Endothelial cell of umbilical vein (primary cell): ENCODE results near the gene SPON1.

ENCODE experiments used
- JUN ChIP-seq: IDR thresholded peaks from 2 replicates; pipeline ENCODE4 v1.6.1; 2011; ENCODE audit warnings: borderline replicate concordance, low read depth; ENCODE audit not compliant: insufficient read length, insufficient read depth
- POLR2A ChIP-seq: IDR thresholded peaks from 2 replicates; pipeline ENCODE4 v1.6.1; 2012; ENCODE audit warnings: low read depth, mild to moderate bottlenecking, control low read depth, low read length
- TF ChIP-seq, protein P1 (sequence below), 2 donors: IDR thresholded peaks; 1 replicate in 1 of 2; 2 replicates in 1 of 2; pipeline ENCODE4 v1.5.1; 2011; ENCODE audit warnings: low read length in 2 of 2, mild to moderate bottlenecking in 2 of 2, moderate library complexity in 2 of 2, control low read depth in 1 of 2, inconsistent platforms in 1 of 2, low read depth in 1 of 2; ENCODE audit not compliant: insufficient read depth in 1 of 2; ENCODE audit errors: extremely low read depth in 1 of 2
- TF ChIP-seq, protein P2 (sequence below): IDR thresholded peaks from 2 replicates; pipeline ENCODE4 v1.6.1; 2011; ENCODE audit not compliant: insufficient read depth, insufficient read length

DNA sequence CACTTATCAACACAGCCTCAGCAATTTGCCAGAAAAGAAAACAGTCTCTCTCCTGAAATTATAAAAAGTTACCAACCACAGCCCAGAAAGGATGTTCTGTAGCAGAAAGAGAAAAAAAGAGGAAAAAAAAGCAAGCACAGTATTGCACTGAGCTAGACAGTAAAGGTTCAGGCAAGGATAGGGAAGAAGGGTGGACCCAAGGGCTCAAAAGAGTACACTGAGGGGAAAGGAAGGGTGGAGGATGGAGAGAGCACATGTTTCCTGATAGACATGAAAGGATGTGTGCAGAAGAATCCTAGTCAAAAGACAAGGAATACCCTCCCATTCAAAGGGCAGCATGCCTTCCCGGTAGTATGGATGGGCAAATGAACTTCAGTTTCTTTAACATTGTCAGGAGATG, 337.4 kb downstream of the SPON1 start:
- TF ChIP-seq, protein P1, sequence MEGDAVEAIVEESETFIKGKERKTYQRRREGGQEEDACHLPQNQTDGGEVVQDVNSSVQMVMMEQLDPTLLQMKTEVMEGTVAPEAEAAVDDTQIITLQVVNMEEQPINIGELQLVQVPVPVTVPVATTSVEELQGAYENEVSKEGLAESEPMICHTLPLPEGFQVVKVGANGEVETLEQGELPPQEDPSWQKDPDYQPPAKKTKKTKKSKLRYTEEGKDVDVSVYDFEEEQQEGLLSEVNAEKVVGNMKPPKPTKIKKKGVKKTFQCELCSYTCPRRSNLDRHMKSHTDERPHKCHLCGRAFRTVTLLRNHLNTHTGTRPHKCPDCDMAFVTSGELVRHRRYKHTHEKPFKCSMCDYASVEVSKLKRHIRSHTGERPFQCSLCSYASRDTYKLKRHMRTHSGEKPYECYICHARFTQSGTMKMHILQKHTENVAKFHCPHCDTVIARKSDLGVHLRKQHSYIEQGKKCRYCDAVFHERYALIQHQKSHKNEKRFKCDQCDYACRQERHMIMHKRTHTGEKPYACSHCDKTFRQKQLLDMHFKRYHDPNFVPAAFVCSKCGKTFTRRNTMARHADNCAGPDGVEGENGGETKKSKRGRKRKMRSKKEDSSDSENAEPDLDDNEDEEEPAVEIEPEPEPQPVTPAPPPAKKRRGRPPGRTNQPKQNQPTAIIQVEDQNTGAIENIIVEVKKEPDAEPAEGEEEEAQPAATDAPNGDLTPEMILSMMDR (IDR thresholded peaks at IDR 0.05; ENCODE audit: extremely low read depth in 1 of 2, insufficient read depth in 1 of 2, low read depth in 1 of 2, low read length in 2 of 2) = no peak
- TF ChIP-seq JUN (no peak), POLR2A (no peak)
- TF ChIP-seq, protein P2, sequence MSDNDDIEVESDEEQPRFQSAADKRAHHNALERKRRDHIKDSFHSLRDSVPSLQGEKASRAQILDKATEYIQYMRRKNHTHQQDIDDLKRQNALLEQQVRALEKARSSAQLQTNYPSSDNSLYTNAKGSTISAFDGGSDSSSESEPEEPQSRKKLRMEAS = no peak
